HepG2 (cell line): Measurements from ENCODE around the gene TTK. TPM values are rescaled to one million over a fixed set of nuclear protein-coding genes. Genes with fewer than 3 reads are reported as not detected.

Source experiments
- ATF1 ChIP-seq: IDR thresholded peaks from 2 replicates; pipeline ENCODE4 v1.6.1; 2016; ENCODE audit warnings: mild to moderate bottlenecking, control low read depth
- ATRX ChIP-seq: sonication (generic); formaldehyde crosslinking; IDR thresholded peaks from 2 replicates; pipeline ENCODE4 v1.4.0; 2020; ENCODE audit warnings: missing genetic modification reagents, borderline replicate concordance
- DNMT3B ChIP-seq: conservative IDR thresholded peaks from 2 replicates; pipeline ENCODE4 v1.6.1; 2016; ENCODE audit warnings: missing biosample characterization, control low read depth
- DRAP1 ChIP-seq: IDR thresholded peaks from 2 replicates; pipeline ENCODE4 v1.6.1; 2016; ENCODE audit warnings: missing genetic modification reagents, missing compliant biosample characterization
- GMEB1 ChIP-seq: sonication (generic); formaldehyde crosslinking; IDR thresholded peaks from 2 replicates; pipeline ENCODE4 v1.5.1; 2020; ENCODE audit warnings: missing genetic modification reagents, mild to moderate bottlenecking, borderline replicate concordance
- JUND ChIP-seq: sonication (generic); formaldehyde crosslinking; IDR thresholded peaks from 2 replicates; pipeline ENCODE4 v1.8.0; 2022; ENCODE audit warnings: mild to moderate bottlenecking, missing genetic modification reagents
- LBX2 ChIP-seq: sonication (generic); formaldehyde crosslinking; IDR thresholded peaks from 2 replicates; pipeline ENCODE4 v1.5.0; 2020; ENCODE audit warnings: missing genetic modification reagents, mild to moderate bottlenecking, borderline replicate concordance
- MEIS1 ChIP-seq: sonication (generic); formaldehyde crosslinking; IDR thresholded peaks from 2 replicates; pipeline ENCODE4 v1.9.0; 2021; ENCODE audit warnings: mild to moderate bottlenecking, missing genetic modification reagents, moderate library complexity, borderline replicate concordance
- PHF20 ChIP-seq: sonication (generic); formaldehyde crosslinking; IDR thresholded peaks from 2 replicates; pipeline ENCODE4 v1.5.0; 2020; ENCODE audit warnings: mild to moderate bottlenecking, missing genetic modification reagents
- POLR2A ChIP-seq, 2 experiments: IDR thresholded peaks; 2 replicates each; pipeline ENCODE4 v1.6.1; 2011; ENCODE audit warnings: low read depth in 2 of 2, low read length in 2 of 2, mild to moderate bottlenecking in 1 of 2, moderate library complexity in 1 of 2; ENCODE audit not compliant: insufficient read depth in 1 of 2
- RERE ChIP-seq: IDR thresholded peaks from 2 replicates; pipeline ENCODE4 v1.6.1; 2016; ENCODE audit warnings: low read depth, missing genetic modification reagents, missing compliant biosample characterization
- REXO4 ChIP-seq: sonication (generic); formaldehyde crosslinking; IDR thresholded peaks from 2 replicates; pipeline ENCODE4 v1.8.0; 2022; ENCODE audit warnings: missing genetic modification reagents, mild to moderate bottlenecking, borderline replicate concordance
- SNAPC5 ChIP-seq: sonication (generic); formaldehyde crosslinking; IDR thresholded peaks from 2 replicates; pipeline ENCODE4 v1.8.1; 2023; ENCODE audit warnings: mild to moderate bottlenecking, missing genetic modification reagents, borderline replicate concordance
- SUZ12 ChIP-seq: fragments of 150-350 bp; IDR thresholded peaks from 2 replicates; pipeline ENCODE4 v1.6.1; 2014; ENCODE audit warnings: low read depth, low read length
- ZBTB7B ChIP-seq: sonication (generic); formaldehyde crosslinking; IDR thresholded peaks from 2 replicates; pipeline ENCODE4 v1.4.0; 2020; ENCODE audit warnings: missing genetic modification reagents
- ZKSCAN8 ChIP-seq: IDR thresholded peaks from 2 replicates; pipeline ENCODE4 v1.6.1; 2016; ENCODE audit warnings: borderline replicate concordance, missing genetic modification reagents, missing compliant biosample characterization
- ZNF234 ChIP-seq: sonication (generic); formaldehyde crosslinking; conservative IDR thresholded peaks from 2 replicates; pipeline ENCODE4 v1.5.1; 2020; ENCODE audit warnings: mild to moderate bottlenecking, missing genetic modification reagents
- ZNF235 ChIP-seq: sonication (generic); formaldehyde crosslinking; IDR thresholded peaks from 2 replicates; pipeline ENCODE4 v1.8.1; 2023; ENCODE audit warnings: mild to moderate bottlenecking, missing genetic modification reagents, borderline replicate concordance
- ZNF674 ChIP-seq: sonication (generic); formaldehyde crosslinking; IDR thresholded peaks from 2 replicates; pipeline ENCODE4 v1.5.0; 2020; ENCODE audit warnings: low read depth, mild to moderate bottlenecking, missing genetic modification reagents
- ZNF740 ChIP-seq: sonication (generic); formaldehyde crosslinking; IDR thresholded peaks from 2 replicates; pipeline ENCODE4 v1.4.0; 2020; ENCODE audit warnings: missing genetic modification reagents
- ZNF776 ChIP-seq: sonication (generic); formaldehyde crosslinking; IDR thresholded peaks from 2 replicates; pipeline ENCODE4 v1.4.0; 2020; ENCODE audit warnings: mild to moderate bottlenecking, missing genetic modification reagents
- ZNF879 ChIP-seq: sonication (generic); formaldehyde crosslinking; IDR thresholded peaks from 2 replicates; pipeline ENCODE4 v1.8.1; 2023; ENCODE audit warnings: missing genetic modification reagents
- polyA plus RNA-seq, 8 experiments: library from polyadenylated mRNA; depleted of rRNA in 3 of 8; stranded (reverse) in 7 of 8; unstranded in 1 of 8; fragments of >200 nt; fragmentation: Illumina TruSeq in 4 of 8; extraction: Trizol in 4 of 8; gene quantifications; 2 replicates each; pipeline versions ENCODE4 v1.2.1 to v1.2.3, GENCODE V29; 2011 to 2016; ENCODE audit warnings: low read depth in 4 of 8, missing spikeins in 1 of 8, mixed read lengths in 1 of 8; ENCODE audit not compliant: insufficient read depth in 1 of 8
- total RNA-seq, 5 experiments: library from RNA; depleted of rRNA; stranded (reverse); fragments of >200 nt; fragmentation: Illumina TruSeq; extraction: Trizol; gene quantifications; 2 replicates each; pipeline ENCODE4 v1.2.3, GENCODE V29; 2016; ENCODE audit warnings: low read depth in 1 of 5

TTK gene
- total and polyA plus RNA-seq, 2 of the 13 experiments (the other 11 are each of a cell fraction or from before 2014, with no cell fraction given), result 8.6 to 33.2 TPM

- TF ChIP-seq POLR2A (IDR thresholded peaks at IDR 0.05; ENCODE audit: insufficient read depth in 1 of 2, low read depth in 2 of 2, low read length in 2 of 2) (peak; percentile 51 to 78; a peak in 3 of 4 replicates), MEIS1 (CRISPR knock-in tag) (no peak), ZBTB7B (CRISPR knock-in tag) (no peak), SNAPC5 (CRISPR knock-in tag) (no peak), SUZ12 (no peak), DNMT3B (CRISPR knock-in tag) (no peak), JUND (CRISPR knock-in tag) (no peak), ZKSCAN8 (no peak), PHF20 (CRISPR knock-in tag) (peak; percentile 67), ZNF234 (CRISPR knock-in tag) (no peak), ZNF235 (CRISPR knock-in tag) (0 out of 2 replicates have a peak, but pooled peaks have one; percentile 29), LBX2 (CRISPR knock-in tag) (no peak), GMEB1 (CRISPR knock-in tag) (peak; percentile 96), RERE (CRISPR knock-in tag) (no peak), DRAP1 (CRISPR knock-in tag) (peak; percentile 59), ZNF776 (CRISPR knock-in tag) (no peak), ZNF674 (no peak), ATF1 (CRISPR knock-in tag) (peak; percentile 90), REXO4 (CRISPR knock-in tag) (no peak), ZNF879 (CRISPR knock-in tag) (no peak), ATRX (no peak), ZNF740 (CRISPR knock-in tag) (no peak)
Measured at GRCh38 chr6:80004173-80005072, at the start of gene TTK (continued).
